GM18909 (cell line): ENCODE results near the gene KCP.

Experiments
- ATAC-seq: cut with Tn5 transposase; IDR thresholded peaks from one replicate; pipeline ENCODE4 v1.9.1; 2021; ENCODE audit warnings: mild to moderate bottlenecking; ENCODE audit not compliant: unreplicated experiment, poor library complexity

Gene KCP

GRCh38 chr7:128876978-128877755, 33.3 kb downstream of the KCP start:
- no peak for ATAC-seq

GRCh38 chr7:128876586-128876977, 33.9 kb downstream of the KCP start:
- ATAC-seq = no peak

GRCh38 chr7:128876127-128876526, 34.4 kb downstream of the KCP start:
- no peak for ATAC-seq

- no peak for ATAC-seq
Measured at GRCh38 chr7:128875523-128875948, 35.0 kb downstream of the KCP start.

GRCh38 chr7:128874140-128875031, 36.1 kb downstream of the KCP start:
- ATAC-seq = no peak

GRCh38 chr7:128873234-128873633, 37.3 kb downstream of the KCP start:
- no peak for ATAC-seq

- no peak for ATAC-seq
Measured at GRCh38 chr7:128872394-128872824, 38.1 kb downstream of the KCP start.

- ATAC-seq = no peak
Measured at GRCh38 chr7:128871050-128871449, 39.5 kb downstream of the KCP start.

GRCh38 chr7:128869944-128870285, 40.6 kb downstream of the KCP start:
- peak; percentile 12 for ATAC-seq

- ATAC-seq = peak; percentile 77
Measured at GRCh38 chr7:128869138-128869943, 41.2 kb downstream of the KCP start.

- ATAC-seq = no peak
Measured at GRCh38 chr7:128868624-128869137, 41.8 kb downstream of the KCP start.

- ATAC-seq = no peak
Measured at GRCh38 chr7:128867842-128868623, 42.5 kb downstream of the KCP start.

- ATAC-seq = no peak
Measured at GRCh38 chr7:128867241-128867640, 43.3 kb downstream of the KCP start.

GRCh38 chr7:128865996-128866877, 44.3 kb downstream of the KCP start:
- no peak for ATAC-seq

GRCh38 chr7:128865303-128865702, 45.2 kb downstream of the KCP start:
- no peak for ATAC-seq

- peak; percentile 41 for ATAC-seq
Measured at GRCh38 chr7:128863433-128863989, 47.0 kb downstream of the KCP start.

GRCh38 chr7:128862571-128863432, 47.7 kb downstream of the KCP start, which contains the start of gene ATP6V1F:
Gene ATP6V1F (plus strand): TSS chr7:128862856. CDS start chr7:128862905, 49 bp downstream.
- peak; percentile 84 for ATAC-seq
